ENCODE results near the gene GRB7. TPM values are rescaled to one million over a fixed set of nuclear protein-coding genes. Genes with fewer than 3 reads are reported as not detected.

The GRB7 gene
- total and polyA plus RNA-seq, 2 of the 4 experiments (the other 2 are of a cell fraction) = 0.18 to 0.36 TPM

GRCh38 chr17:39737760-39738567 is at the start of gene GRB7 (continued):
- TF ChIP-seq CTCF (conservative IDR thresholded peaks at IDR 0.05; ENCODE audit: low read depth, low read length) (no peak), SMC3 (IDR thresholded peaks at IDR 0.05; ENCODE audit: low read depth, low read length) (no peak)

DNA sequence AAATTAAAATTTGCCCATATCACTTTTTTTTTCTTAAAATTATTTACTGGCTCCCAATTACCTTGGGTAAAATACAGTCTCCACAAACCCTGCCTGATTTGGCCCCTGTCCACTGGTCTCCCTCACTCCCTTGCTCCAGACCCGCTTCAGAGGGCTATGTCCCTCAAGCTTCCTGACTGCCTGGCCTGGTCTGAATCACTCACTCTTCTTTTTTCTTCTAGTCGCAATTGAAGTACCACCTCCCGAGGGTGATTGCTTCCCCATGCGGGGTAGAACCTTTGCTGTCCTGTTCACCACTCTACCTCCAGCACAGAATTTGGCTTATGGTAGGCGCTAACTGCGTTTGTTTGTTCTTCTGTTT is 49.3 kb upstream of the GRB7 start:
- Histone ChIP-seq H2BK5ac (ENCODE audit: low read depth, low read length, poor library complexity, severe bottlenecking) (no peak overlapping the region), H2AK9ac (replicated peaks; ENCODE audit: low read depth, low read length, poor library complexity) (peak overlapping the region; percentile 83), H3K4me1 (ENCODE audit: control insufficient read depth, insufficient read depth, low read length) (peaks cover 9% of the 10 kb centered on the region), H2BK15ac (ENCODE audit: low read depth, low read length) (no peak overlapping the region), H3K23ac (ENCODE audit: low read depth, low read length) (peak overlapping the region; percentile 66), H3K27me3 (ENCODE audit: control insufficient read depth, insufficient read depth, low read length) (no peaks in the 10 kb centered on the region), H3K18ac (ENCODE audit: low read depth, low read length) (no peak overlapping the region), H3K79me1 (ENCODE audit: low read depth in 1 of 2, low read length in 2 of 2) (peaks cover 8 to 16% of the 10 kb centered on the region in 2 experiments), H4K91ac (ENCODE audit: insufficient read depth, low read depth, low read length) (peak overlapping the region; percentile 67), H2BK120ac (ENCODE audit: low read depth, low read length) (no peak overlapping the region), H4K5ac (ENCODE audit: low read depth, low read length) (peak overlapping the region; percentile 98), H3K4me2 (ENCODE audit: low read depth, low read length) (peak overlapping the region; percentile 95), H2AFZ (replicated peaks; ENCODE audit: low read length, poor library complexity) (peak overlapping the region; percentile 91), H4K8ac (ENCODE audit: low read depth in 2 of 2, low read length in 2 of 2) (peak overlapping the region; percentile 98 to 99), H2BK20ac (ENCODE audit: low read depth, low read length) (no peak overlapping the region), H3K56ac (ENCODE audit: extremely low read depth, insufficient read depth, low read length) (peak overlapping the region; percentile 61; the same call in 1 of the 2 replicates), H2AK5ac (ENCODE audit: low read depth, low read length) (peak overlapping the region; percentile 50), H3K27ac (ENCODE audit: insufficient read depth, low read length) (peak overlapping the region; percentile 6; the same call in 1 of the 2 replicates), H3K4me3 (ENCODE audit: insufficient read depth, low read depth, low read length) (peak overlapping the region; percentile 81), H3K9ac (ENCODE audit: low read depth, low read length) (peak overlapping the region; percentile 87), H3K14ac (replicated peaks; ENCODE audit: low read depth, low read length) (peak overlapping the region; percentile 78), H4K20me1 (ENCODE audit: insufficient read depth, low read length) (no peaks in the 10 kb centered on the region), H3K36me3 (ENCODE audit: control insufficient read depth, insufficient read depth, low read length) (peaks cover 6% of the 10 kb centered on the region), H3K4ac (ENCODE audit: low read depth, low read length) (peak overlapping the region; percentile 93), H3K9me3 (ENCODE audit: control insufficient read depth, insufficient read depth, low read length) (no peaks in the 10 kb centered on the region), H3K9me1 (ENCODE audit: insufficient read depth, low read length) (peaks cover 8% of the 10 kb centered on the region)
- intact Hi-C loops (cut with micrococcal nuclease) = no loop called here
- DNase-seq (peak; percentile 14), ATAC-seq (ENCODE audit: low read depth) (peak; percentile 8; the same call in 1 of the 2 replicates)
- in situ Hi-C loops (cut with MboI; ENCODE audit: low sequenced_read_pairs) = no loop called here
- dilution Hi-C loops (cut with HindIII; ENCODE audit: low sequenced_read_pairs, unreplicated experiment) = no loop called here
- ChIA-PET POLR2A (ENCODE audit: unreplicated experiment) (interaction anchor here (0.6 to 1.0 kb wide), 3 partner anchors 8 to 296 kb away, joined by 4 to 7 read pairs (median 4); partner anchors contain the start of gene ERBB2), CTCF (interaction anchor here (1.3 to 2.3 kb wide), 4 partner anchors 11 to 67 kb away, joined by 3 to 7 read pairs (median 5); partner anchors contain the start of gene ERBB2)
- TF ChIP-seq USF2 (IDR thresholded peaks at IDR 0.05; ENCODE audit: low read depth, low read length) (no peak), CHD1 (IDR thresholded peaks at IDR 0.05; ENCODE audit: low read depth, low read length) (no peak), MXI1 (IDR thresholded peaks at IDR 0.05; ENCODE audit: borderline replicate concordance, low read depth, low read length) (no peak), BHLHE40 (IDR thresholded peaks at IDR 0.05; ENCODE audit: low read depth, low read length) (no peak), RAD21 (IDR thresholded peaks at IDR 0.05; ENCODE audit: low read length) (no peak)
- no TSS peak for BruUV-seq (replicated peaks)
- no CpG with 5 or more reads among the region's 6 CpGs for WGBS, 2 experiments (ENCODE audit: extremely low coverage in 2 of 2, insufficient read length in 1 of 2)

All from IMR-90 (cell line).